Hepatocyte (in vitro differentiated cells): Measurements from ENCODE around the gene MITF.

Experiments used
- EZH2 ChIP-seq: fragments of 200-600 bp; sonication (generic); IDR thresholded peaks from 2 replicates; pipeline ENCODE4 v1.6.1; 2016; ENCODE audit warnings: antibody characterized with exemption, mild to moderate bottlenecking, borderline replicate concordance
- TF ChIP-seq, protein P1 (sequence below): fragments of 200-600 bp; sonication (generic); IDR thresholded peaks from 2 replicates; pipeline ENCODE4 v1.5.1; 2016; ENCODE audit warnings: antibody characterized with exemption, mild to moderate bottlenecking; ENCODE audit not compliant: poor library complexity

DNA sequence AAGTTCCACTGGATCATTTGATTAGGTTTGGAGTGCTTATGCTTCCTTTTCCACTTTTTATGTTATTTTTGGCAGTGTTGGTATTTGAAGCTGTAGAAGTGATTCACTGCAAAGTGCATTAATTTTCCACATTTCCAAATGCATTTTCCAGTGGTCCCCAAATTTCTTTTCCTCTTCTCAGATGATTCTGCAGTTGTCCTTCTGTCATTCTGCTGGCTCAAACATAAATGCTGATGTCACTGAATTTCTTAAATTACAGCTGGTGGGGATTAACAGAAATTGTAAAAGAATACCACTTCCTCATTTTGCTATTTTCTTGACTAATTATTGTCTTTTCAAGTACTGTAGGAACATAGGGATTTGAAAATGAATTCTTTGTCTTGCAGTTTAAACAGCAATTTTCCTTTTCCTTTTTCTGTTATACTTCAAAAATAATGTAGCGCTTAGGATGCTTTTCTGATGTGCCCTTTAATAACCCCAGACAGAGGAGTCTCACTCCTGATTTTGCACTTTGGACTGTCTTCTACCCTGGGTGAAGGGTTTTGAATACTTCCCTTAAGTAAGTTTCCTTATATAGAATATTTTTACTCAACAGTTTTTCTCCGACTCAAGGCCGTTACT lies 25.0 kb downstream of the MITF start:
- TF ChIP-seq, protein P1, sequence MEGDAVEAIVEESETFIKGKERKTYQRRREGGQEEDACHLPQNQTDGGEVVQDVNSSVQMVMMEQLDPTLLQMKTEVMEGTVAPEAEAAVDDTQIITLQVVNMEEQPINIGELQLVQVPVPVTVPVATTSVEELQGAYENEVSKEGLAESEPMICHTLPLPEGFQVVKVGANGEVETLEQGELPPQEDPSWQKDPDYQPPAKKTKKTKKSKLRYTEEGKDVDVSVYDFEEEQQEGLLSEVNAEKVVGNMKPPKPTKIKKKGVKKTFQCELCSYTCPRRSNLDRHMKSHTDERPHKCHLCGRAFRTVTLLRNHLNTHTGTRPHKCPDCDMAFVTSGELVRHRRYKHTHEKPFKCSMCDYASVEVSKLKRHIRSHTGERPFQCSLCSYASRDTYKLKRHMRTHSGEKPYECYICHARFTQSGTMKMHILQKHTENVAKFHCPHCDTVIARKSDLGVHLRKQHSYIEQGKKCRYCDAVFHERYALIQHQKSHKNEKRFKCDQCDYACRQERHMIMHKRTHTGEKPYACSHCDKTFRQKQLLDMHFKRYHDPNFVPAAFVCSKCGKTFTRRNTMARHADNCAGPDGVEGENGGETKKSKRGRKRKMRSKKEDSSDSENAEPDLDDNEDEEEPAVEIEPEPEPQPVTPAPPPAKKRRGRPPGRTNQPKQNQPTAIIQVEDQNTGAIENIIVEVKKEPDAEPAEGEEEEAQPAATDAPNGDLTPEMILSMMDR, result no peak
- TF ChIP-seq EZH2, result no peak
